Activated naive CD4-positive, alpha-beta T cell treated with anti-CD3 and anti-CD28 coated beads, Interleukin-2, amount 10 ng/mL, durations not matched to agents 7 days and 5 days (primary cell): ENCODE results near the gene MRPL51.
A peak's percentile ranks its signal among the peaks of the same experiment; 100 is the strongest.

Experiments used
- CTCF ChIA-PET: fragments of 350-600 bp; sonication (Branson Sonifier 250); formaldehyde crosslinking; loops from one replicate; lab custom pipeline; 2021; ENCODE audit warnings: antibody characterized with exemption; lab: Charles Lee
- DNase-seq: peaks from one replicate; pipeline ENCODE4 v3.0.0-alpha.2; 2020
- H3K27ac Mint-ChIP-seq: one replicate; pipeline ENCODE4 v1.8.0; 2021; ENCODE audit warnings: mild to moderate bottlenecking, moderate library complexity, mixed read lengths
- H3K27me3 Mint-ChIP-seq: one replicate; pipeline ENCODE4 v1.8.0; 2021; ENCODE audit warnings: mild to moderate bottlenecking, mixed read lengths
- H3K36me3 Mint-ChIP-seq: one replicate; pipeline ENCODE4 v1.8.0; 2021; ENCODE audit warnings: mixed read lengths
- H3K4me1 Mint-ChIP-seq: one replicate; pipeline ENCODE4 v1.8.0; 2021; ENCODE audit warnings: mixed read lengths
- H3K4me3 Mint-ChIP-seq: one replicate; pipeline ENCODE4 v1.8.0; 2021; ENCODE audit warnings: mild to moderate bottlenecking, moderate library complexity, mixed read lengths
- H3K9me3 Mint-ChIP-seq: one replicate; pipeline ENCODE4 v1.8.0; 2021; ENCODE audit warnings: mixed read lengths

MRPL51 gene

GRCh38 chr12:6535697-6535946 is 42.6 kb upstream of the MRPL51 start:
- H3K27ac Mint-ChIP-seq = peak overlapping the region; percentile 99
- H3K36me3 Mint-ChIP-seq = peaks cover 62% of the 10 kb centered on the region
- no peaks in the 10 kb centered on the region for H3K9me3 Mint-ChIP-seq
- peaks cover 9% of the 10 kb centered on the region for H3K27me3 Mint-ChIP-seq
- DNase-seq = no peak
- CTCF ChIA-PET = interaction anchor here (0.5 to 10.1 kb wide), 6 partner anchors 18 to 111 kb away, joined by 3 to 128 read pairs (median 6); partner anchors contain the start of gene IFFO1
- peaks cover 73% of the 10 kb centered on the region for H3K4me1 Mint-ChIP-seq
- H3K4me3 Mint-ChIP-seq = peak overlapping the region; percentile 98

DNA sequence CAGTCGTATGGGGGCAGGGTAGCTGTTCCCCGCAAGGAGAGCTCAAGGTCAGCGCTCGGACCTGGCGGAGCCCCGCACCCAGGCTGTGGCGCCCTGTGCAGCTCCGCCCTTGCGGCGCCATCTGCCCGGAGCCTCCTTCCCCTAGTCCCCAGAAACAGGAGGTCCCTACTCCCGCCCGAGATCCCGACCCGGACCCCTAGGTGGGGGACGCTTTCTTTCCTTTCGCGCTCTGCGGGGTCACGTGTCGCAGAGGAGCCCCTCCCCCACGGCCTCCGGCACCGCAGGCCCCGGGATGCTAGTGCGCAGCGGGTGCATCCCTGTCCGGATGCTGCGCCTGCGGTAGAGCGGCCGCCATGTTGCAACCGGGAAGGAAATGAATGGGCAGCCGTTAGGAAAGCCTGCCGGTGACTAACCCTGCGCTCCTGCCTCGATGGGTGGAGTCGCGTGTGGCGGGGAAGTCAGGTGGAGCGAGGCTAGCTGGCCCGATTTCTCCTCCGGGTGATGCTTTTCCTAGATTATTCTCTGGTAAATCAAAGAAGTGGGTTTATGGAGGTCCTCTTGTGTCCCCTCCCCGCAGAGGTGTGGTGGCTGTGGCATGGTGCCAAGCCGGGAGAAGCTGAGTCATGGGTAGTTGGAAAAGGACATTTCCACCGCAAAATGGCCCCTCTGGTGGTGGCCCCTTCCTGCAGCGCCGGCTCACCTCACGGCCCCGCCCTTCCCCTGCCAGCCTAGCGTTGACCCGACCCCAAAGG is 42.1 kb upstream of the MRPL51 start:
- Mint-ChIP-seq H3K4me3 (peak overlapping the region; percentile 98), H3K4me1 (peaks cover 68% of the 10 kb centered on the region)

DNA sequence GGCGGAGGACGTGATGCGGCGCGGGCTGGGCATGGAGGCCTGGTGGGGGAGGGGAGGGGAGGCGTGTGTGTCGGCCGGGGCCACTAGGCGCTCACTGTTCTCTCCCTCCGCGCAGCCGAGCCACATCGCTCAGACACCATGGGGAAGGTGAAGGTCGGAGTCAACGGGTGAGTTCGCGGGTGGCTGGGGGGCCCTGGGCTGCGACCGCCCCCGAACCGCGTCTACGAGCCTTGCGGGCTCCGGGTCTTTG is 41.6 kb upstream of the MRPL51 start:
- Mint-ChIP-seq H3K27ac (peak overlapping the region; percentile 99), H3K36me3 (peaks cover 69% of the 10 kb centered on the region), H3K4me1 (peaks cover 63% of the 10 kb centered on the region), H3K9me3 (no peaks in the 10 kb centered on the region), H3K4me3 (peak overlapping the region; percentile 98), H3K27me3 (peaks cover 9% of the 10 kb centered on the region)
- CTCF ChIA-PET = interaction anchor here (0.6 to 10.1 kb wide), 4 partner anchors 19 to 237 kb away, joined by 3 to 128 read pairs (median 29); partner anchors contain the start of gene IFFO1
- no peak for DNase-seq

More for the DNA sequence above, 42.1 kb upstream of the MRPL51 start:
- Mint-ChIP-seq H3K27ac (peak overlapping the region; percentile 99), H3K27me3 (peaks cover 9% of the 10 kb centered on the region), H3K36me3 (peaks cover 64% of the 10 kb centered on the region), H3K9me3 (no peaks in the 10 kb centered on the region)
- CTCF ChIA-PET = interaction anchor here (0.6 to 10.1 kb wide), 4 partner anchors 18 to 236 kb away, joined by 3 to 128 read pairs (median 30); partner anchors contain the start of gene IFFO1
- DNase-seq = peak; percentile 83

DNA sequence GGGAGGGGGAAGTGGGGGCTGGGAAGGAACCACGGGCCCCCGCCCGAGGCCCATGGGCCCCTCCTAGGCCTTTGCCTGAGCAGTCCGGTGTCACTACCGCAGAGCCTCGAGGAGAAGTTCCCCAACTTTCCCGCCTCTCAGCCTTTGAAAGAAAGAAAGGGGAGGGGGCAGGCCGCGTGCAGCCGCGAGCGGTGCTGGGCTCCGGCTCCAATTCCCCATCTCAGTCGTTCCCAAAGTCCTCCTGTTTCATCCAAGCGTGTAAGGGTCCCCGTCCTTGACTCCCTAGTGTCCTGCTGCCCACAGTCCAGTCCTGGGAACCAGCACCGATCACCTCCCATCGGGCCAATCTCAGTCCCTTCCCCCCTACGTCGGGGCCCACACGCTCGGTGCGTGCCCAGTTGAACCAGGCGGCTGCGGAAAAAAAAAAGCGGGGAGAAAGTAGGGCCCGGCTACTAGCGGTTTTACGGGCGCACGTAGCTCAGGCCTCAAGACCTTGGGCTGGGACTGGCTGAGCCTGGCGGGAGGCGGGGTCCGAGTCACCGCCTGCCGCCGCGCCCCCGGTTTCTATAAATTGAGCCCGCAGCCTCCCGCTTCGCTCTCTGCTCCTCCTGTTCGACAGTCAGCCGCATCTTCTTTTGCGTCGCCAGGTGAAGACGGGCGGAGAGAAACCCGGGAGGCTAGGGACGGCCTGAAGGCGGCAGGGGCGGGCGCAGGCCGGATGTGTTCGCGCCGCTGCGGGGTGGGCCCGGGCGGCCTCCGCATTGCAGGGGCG is 41.0 kb upstream of the MRPL51 start, which contains the start of gene GAPDH:
TSS of gene GAPDH (plus strand) at position 595 of the 772 bp plus-strand sequence. CDS start 316 bp downstream, outside the sequence.
- Mint-ChIP-seq H3K4me1 (peaks cover 58% of the 10 kb centered on the region), H3K27me3 (peaks cover 9% of the 10 kb centered on the region), H3K27ac (peak within 1 kb of the TSS; percentile 99), H3K36me3 (peaks cover 69% of the 10 kb centered on the region), H3K4me3 (peak within 1 kb of the TSS; percentile 98), H3K9me3 (no peaks in the 10 kb centered on the region)
- peak; percentile 93 for DNase-seq
- CTCF ChIA-PET = interaction anchor here (0.6 to 10.1 kb wide), 3 partner anchors 19 to 237 kb away, joined by 3 to 128 read pairs (median 3); partner anchors contain the start of gene IFFO1

DNA sequence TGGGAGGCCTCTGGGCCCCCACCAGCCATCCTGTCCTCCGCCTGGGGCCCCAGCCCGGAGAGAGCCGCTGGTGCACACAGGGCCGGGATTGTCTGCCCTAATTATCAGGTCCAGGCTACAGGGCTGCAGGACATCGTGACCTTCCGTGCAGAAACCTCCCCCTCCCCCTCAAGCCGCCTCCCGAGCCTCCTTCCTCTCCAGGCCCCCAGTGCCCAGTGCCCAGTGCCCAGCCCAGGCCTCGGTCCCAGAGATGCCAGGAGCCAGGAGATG is 40.5 kb upstream of the MRPL51 start:
- H3K36me3 Mint-ChIP-seq = peaks cover 73% of the 10 kb centered on the region
- peak overlapping the region; percentile 98 for H3K4me3 Mint-ChIP-seq
- H3K27me3 Mint-ChIP-seq = peaks cover 9% of the 10 kb centered on the region
- H3K9me3 Mint-ChIP-seq = no peaks in the 10 kb centered on the region
- H3K27ac Mint-ChIP-seq = peak overlapping the region; percentile 99
- H3K4me1 Mint-ChIP-seq = peaks cover 54% of the 10 kb centered on the region
- CTCF ChIA-PET = interaction anchor here (0.8 to 10.1 kb wide), 4 partner anchors 20 to 69 kb away, joined by 3 to 128 read pairs (median 3); partner anchors contain the start of gene IFFO1
- no peak for DNase-seq

GRCh38 chr12:6532927-6533652 is 40.0 kb upstream of the MRPL51 start:
- peaks cover 74% of the 10 kb centered on the region for H3K36me3 Mint-ChIP-seq
- CTCF ChIA-PET = interaction anchor here (0.7 to 2.2 kb wide), 9 partner anchors 22 to 233 kb away, joined by 3 to 9 read pairs (median 3); partner anchors contain the start of genes MRPL51, PTMS and VAMP1
- peak; percentile 63 for DNase-seq
- H3K27ac Mint-ChIP-seq = peak overlapping the region; percentile 99
- peaks cover 9% of the 10 kb centered on the region for H3K27me3 Mint-ChIP-seq
- peak overlapping the region; percentile 98 for H3K4me3 Mint-ChIP-seq
- H3K9me3 Mint-ChIP-seq = no peaks in the 10 kb centered on the region
- H3K4me1 Mint-ChIP-seq = peaks cover 50% of the 10 kb centered on the region

DNA sequence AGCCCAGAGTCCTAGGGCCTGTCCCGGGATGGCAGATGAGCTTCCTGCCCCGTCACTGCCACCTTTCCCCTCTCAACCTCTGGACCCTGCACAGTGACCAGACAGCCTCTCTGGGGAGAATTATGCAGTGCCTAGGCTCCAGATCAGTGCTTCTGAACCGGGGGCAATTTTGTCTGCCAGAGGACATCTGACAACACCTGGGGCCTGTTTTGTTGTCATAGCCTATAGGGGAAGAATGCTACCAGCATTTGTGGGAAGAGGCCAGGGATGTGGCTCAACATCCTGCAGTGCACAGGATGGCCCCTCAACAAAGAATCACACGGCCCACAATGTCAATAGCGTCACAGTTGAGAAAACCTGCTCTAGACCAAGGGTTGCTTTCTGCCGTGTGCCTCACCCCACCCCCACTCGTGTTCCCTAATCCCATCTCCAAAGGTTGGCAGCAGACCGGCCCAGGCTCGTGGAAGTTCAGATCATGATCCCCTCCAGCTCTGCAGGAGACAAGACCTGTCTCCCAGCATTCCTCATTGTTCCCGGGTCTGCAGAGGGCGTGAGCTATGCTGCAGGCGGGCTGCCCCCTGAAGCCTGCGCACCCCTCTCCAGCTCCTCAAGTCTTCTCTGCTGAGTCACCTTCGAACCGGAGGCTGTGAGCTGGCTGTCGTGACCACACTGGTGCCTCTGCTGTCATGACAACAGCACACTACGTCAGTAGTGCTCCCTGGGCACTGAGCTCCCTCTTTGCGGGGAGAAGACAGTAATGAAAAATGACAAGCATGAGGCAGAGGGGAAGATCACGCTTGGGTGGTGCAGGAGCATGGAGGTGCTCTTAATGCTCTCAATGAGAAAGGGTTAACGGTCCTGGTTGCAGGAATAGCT is 39.2 kb upstream of the MRPL51 start:
- Mint-ChIP-seq H3K9me3 (no peaks in the 10 kb centered on the region), H3K36me3 (peaks cover 73% of the 10 kb centered on the region), H3K27me3 (peaks cover 9% of the 10 kb centered on the region), H3K4me1 (peaks cover 43% of the 10 kb centered on the region), H3K4me3 (peak overlapping the region; percentile 98), H3K27ac (peak overlapping the region; percentile 99)
- CTCF ChIA-PET = interaction anchor here (0.7 to 2.2 kb wide), 9 partner anchors 21 to 234 kb away, joined by 3 to 9 read pairs (median 3); partner anchors contain the start of genes MRPL51, PTMS and VAMP1
- peak; percentile 84 for DNase-seq

- H3K36me3 Mint-ChIP-seq = peaks cover 72% of the 10 kb centered on the region
- H3K9me3 Mint-ChIP-seq = no peaks in the 10 kb centered on the region
- H3K27ac Mint-ChIP-seq = no peak overlapping the region
- H3K4me1 Mint-ChIP-seq = peaks cover 29% of the 10 kb centered on the region
- H3K4me3 Mint-ChIP-seq = no peak overlapping the region
- DNase-seq = no peak
- peaks cover 9% of the 10 kb centered on the region for H3K27me3 Mint-ChIP-seq
- CTCF ChIA-PET = interaction anchor here (0.6 to 2.2 kb wide), 3 partner anchors 13 to 107 kb away, joined by 4 to 9 read pairs (median 5); partner anchors contain the start of gene VAMP1
These were observed 37.7 kb upstream of the MRPL51 start for GRCh38 chr12:6530576-6531260.

DNA sequence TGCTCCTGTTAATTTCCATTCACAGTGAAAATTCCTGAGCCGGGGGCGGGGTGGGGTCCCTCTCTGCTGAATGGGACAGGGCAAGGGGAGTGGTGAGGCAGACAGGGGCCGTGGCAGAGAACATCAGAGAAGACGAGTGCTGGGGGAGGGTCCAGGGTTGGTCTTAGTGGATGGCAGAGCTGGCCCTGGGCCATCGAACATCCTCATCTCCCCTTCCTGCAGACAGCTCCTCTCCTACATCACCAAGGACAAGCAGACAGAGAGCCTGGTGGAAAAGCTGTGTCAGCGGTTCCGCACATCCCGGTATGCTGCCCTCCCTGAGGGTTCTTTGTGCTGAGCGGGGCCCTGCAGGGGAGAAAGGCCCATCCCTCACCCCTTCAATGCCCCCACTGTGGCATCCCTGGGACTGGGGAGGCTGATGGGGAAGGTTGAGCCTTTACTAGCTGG is 36.3 kb upstream of the MRPL51 start:
- Mint-ChIP-seq H3K9me3 (no peaks in the 10 kb centered on the region), H3K36me3 (peaks cover 71% of the 10 kb centered on the region), H3K4me1 (peaks cover 28% of the 10 kb centered on the region), H3K27me3 (peaks cover 4% of the 10 kb centered on the region), H3K27ac (no peak overlapping the region), H3K4me3 (no peak overlapping the region)
- no peak for DNase-seq
- CTCF ChIA-PET = interaction anchor here (0.7 to 1.3 kb wide), 2 partner anchors 18 to 28 kb away, joined by 3 read pairs; no protein-coding TSS in a partner anchor

DNA sequence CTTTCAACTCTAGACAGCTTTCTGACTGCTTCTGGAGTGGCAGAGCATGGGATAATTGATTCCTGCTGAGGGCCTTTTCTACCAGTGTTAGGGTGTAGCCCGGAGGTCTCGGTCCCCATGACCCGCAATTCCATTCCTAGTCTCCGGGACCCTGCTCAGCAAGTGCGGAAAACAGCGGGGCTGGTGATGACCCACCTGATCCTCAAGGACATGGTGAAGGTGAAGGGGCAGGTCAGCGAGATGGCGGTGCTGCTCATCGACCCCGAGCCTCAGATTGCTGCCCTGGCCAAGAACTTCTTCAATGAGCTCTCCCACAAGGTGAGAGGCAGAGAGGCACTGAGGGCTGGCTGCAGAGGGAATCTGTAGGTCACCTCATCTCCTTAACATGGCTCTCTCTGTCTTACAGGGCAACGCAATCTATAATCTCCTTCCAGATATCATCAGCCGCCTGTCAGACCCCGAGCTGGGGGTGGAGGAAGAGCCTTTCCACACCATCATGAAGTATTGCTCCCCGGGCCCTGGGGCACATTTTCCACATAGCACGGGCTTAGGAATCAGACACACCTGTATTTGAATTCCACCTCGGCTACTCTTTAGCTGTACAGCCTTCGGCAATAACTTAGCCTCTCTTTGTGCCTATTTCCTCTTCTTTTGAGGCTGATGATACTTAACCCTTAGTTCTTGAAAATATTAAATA is 35.6 kb upstream of the MRPL51 start:
- no peak for DNase-seq
- CTCF ChIA-PET = interaction anchor here (1.3 to 1.4 kb wide), 2 partner anchors 29 to 34 kb away, joined by 3 to 4 read pairs; no protein-coding TSS in a partner anchor
- Mint-ChIP-seq H3K36me3 (peaks cover 76% of the 10 kb centered on the region), H3K9me3 (no peaks in the 10 kb centered on the region), H3K27me3 (no peaks in the 10 kb centered on the region), H3K27ac (no peak overlapping the region), H3K4me3 (no peak overlapping the region), H3K4me1 (peaks cover 25% of the 10 kb centered on the region)

- CTCF ChIA-PET = interaction anchor here (1.4 kb wide), 1 partner anchor 33 kb away, joined by 4 read pairs; no protein-coding TSS in a partner anchor
- Mint-ChIP-seq H3K4me1 (peaks cover 17% of the 10 kb centered on the region), H3K4me3 (no peak overlapping the region), H3K9me3 (no peaks in the 10 kb centered on the region), H3K27me3 (no peaks in the 10 kb centered on the region), H3K36me3 (peaks cover 81% of the 10 kb centered on the region), H3K27ac (peak overlapping the region; percentile 52)
- no peak for DNase-seq
These were observed 34.6 kb upstream of the MRPL51 start for GRCh38 chr12:6527711-6528110.
